Placental pericyte (primary cell): ENCODE results near the gene CXCR2. TPM values are rescaled to one million over a fixed set of nuclear protein-coding genes. Genes with fewer than 3 reads are reported as not detected.

Source experiments
- total RNA-seq: library from RNA; depleted of rRNA; stranded (reverse); fragments of >200 nt; gene quantifications from 2 replicates; pipeline ENCODE4 v1.2.3, GENCODE V29; 2012

CXCR2 gene
- total RNA-seq = not detected in 2 replicates

GRCh38 chr2:218125626-218126080, at the start of gene CXCR2:
CXCR2 (plus strand) TSS chr2:218126028; CDS start chr2:218134802, 8,774 bp downstream.

GRCh38 chr2:218166791-218167190, 41.0 kb downstream of the CXCR2 start, which contains the start of gene CXCR1:
CXCR1 (minus strand) TSS chr2:218166962; CDS start chr2:218165211, 1,751 bp downstream.

Other genes with a start within 250 kb of the CXCR2 start
- gene TNS1, start 123.0 kb upstream of the CXCR2 start, total RNA-seq = 48.1 and 164 TPM in 2 replicates
- gene RUFY4, start 56.8 kb upstream of the CXCR2 start, total RNA-seq = not detected in 2 replicates
- not detected in 2 replicates for gene CXCR1, start 40.9 kb downstream of the CXCR2 start, total RNA-seq
- 428 and 639 TPM in 2 replicates for gene ARPC2, start 91.2 kb downstream of the CXCR2 start, total RNA-seq
- 0.14 and 0.22 TPM in 2 replicates for gene GPBAR1, start 135.0 kb downstream of the CXCR2 start, total RNA-seq
- 127 and 165 TPM in 2 replicates for gene AAMP, start 144.1 kb downstream of the CXCR2 start, total RNA-seq
- 25.3 and 48.1 TPM in 2 replicates for gene PNKD, start 144.5 kb downstream of the CXCR2 start, total RNA-seq
- gene TMBIM1, start 166.5 kb downstream of the CXCR2 start, total RNA-seq = 168 and 229 TPM in 2 replicates
- not detected in 2 replicates for gene CATIP, start 230.8 kb downstream of the CXCR2 start, total RNA-seq